Activated CD4-positive, alpha-beta T cell treated with anti-CD3 and anti-CD28 coated beads for 48 hours (primary cell): ENCODE measurements around the gene AP2A2.
"Not testable (repeated sequence)": the region's sequence is repeated elsewhere in the genome, so short reads cannot be mapped to it uniquely, and the experiment has no call there.

Source experiments
- DNase-seq: peaks from one replicate; pipeline ENCODE4 v3.0.0-alpha.2; 2020

AP2A2 gene

GRCh38 chr11:957212-957920 lies 31.7 kb downstream of the AP2A2 start:
- no peak for DNase-seq

- DNase-seq, result no peak
Measured at GRCh38 chr11:958101-958500, 32.4 kb downstream of the AP2A2 start.

GRCh38 chr11:959027-959426 lies 33.4 kb downstream of the AP2A2 start:
- no peak for DNase-seq

- no peak for DNase-seq
Measured at GRCh38 chr11:959608-960007, 33.9 kb downstream of the AP2A2 start.

DNA sequence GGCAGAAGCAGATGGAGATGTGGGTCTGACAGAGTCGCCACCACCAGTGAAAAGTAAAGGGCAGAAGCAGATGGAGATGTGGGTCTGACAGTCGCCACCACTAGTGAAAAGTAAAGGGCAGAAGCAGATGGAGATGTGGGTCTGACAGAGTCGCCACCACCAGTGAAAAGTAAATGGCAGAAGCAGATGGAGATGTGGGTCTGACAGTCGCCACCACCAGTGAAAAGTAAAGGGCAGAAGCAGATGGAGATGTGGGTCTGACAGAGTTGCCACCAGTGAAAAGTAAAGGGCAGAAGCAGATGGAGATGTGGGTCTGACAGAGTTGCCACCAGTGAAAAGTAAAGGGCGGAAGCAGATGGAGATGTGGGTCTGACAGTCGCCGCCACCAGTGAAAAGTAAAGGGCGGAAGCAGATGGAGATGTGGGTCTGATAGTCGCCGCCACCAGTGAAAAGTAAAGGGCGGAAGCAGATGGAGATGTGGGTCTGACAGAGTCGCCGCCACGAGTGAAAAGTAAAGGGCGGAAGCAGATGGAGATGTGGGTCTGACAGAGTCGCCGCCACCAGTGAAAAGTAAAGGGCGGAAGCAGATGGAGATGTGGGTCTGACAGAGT lies 35.7 kb downstream of the AP2A2 start:
- DNase-seq, result not testable (repeated sequence)

GRCh38 chr11:961921-962320 lies 36.3 kb downstream of the AP2A2 start:
- no peak for DNase-seq

DNA sequence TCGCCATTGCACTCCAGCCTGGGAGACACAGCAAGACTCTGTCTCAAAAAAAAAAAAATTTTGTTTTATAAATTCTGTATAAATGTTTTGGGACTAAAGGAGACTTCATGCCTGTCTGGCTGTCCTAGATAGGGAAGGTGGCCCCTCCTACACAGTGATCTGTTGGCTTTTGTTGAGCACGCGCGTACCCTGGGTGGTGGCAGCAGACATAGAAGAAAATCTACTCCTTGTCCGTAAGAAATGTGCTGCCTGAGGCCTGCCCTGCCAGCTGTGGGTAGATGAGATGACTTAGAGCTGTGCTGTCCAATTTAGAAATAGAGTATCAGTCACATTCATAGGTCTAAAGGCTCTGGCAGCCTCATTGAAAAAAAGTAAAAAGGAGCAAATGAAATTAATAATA lies 37.0 kb downstream of the AP2A2 start:
- no peak for DNase-seq

GRCh38 chr11:963852-964251 lies 38.2 kb downstream of the AP2A2 start:
- no peak for DNase-seq

GRCh38 chr11:965206-965775 lies 39.6 kb downstream of the AP2A2 start:
- no peak for DNase-seq

GRCh38 chr11:967995-968751 lies 42.5 kb downstream of the AP2A2 start:
- DNase-seq, result no peak

DNA sequence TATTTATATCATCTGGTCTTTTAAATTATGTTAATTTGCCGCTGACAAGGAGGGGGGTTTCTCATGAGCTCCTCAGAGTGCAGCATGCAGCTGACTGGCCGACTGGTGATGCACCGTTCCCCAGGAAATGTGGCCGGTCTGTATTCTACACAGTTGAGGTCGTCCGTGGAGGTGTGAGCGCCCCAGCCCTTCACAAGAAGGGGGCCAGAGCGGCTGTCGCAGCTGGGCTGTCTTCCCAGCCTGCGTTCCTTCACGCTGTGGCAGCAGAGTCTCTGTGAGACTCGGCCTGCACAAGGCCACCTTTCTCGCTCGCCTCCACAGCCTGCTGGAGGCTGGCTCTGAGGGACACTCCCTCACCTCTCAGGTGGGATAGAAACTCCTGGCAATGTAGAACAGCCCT lies 43.2 kb downstream of the AP2A2 start:
- DNase-seq, result no peak

- no peak for DNase-seq
Measured at GRCh38 chr11:969651-970205, 44.1 kb downstream of the AP2A2 start.

- no peak for DNase-seq
Measured at GRCh38 chr11:970319-970871, 44.7 kb downstream of the AP2A2 start.

GRCh38 chr11:971092-971690 lies 45.5 kb downstream of the AP2A2 start:
- DNase-seq, result no peak

- DNase-seq, result no peak
Measured at GRCh38 chr11:971731-972365, 46.2 kb downstream of the AP2A2 start.

DNA sequence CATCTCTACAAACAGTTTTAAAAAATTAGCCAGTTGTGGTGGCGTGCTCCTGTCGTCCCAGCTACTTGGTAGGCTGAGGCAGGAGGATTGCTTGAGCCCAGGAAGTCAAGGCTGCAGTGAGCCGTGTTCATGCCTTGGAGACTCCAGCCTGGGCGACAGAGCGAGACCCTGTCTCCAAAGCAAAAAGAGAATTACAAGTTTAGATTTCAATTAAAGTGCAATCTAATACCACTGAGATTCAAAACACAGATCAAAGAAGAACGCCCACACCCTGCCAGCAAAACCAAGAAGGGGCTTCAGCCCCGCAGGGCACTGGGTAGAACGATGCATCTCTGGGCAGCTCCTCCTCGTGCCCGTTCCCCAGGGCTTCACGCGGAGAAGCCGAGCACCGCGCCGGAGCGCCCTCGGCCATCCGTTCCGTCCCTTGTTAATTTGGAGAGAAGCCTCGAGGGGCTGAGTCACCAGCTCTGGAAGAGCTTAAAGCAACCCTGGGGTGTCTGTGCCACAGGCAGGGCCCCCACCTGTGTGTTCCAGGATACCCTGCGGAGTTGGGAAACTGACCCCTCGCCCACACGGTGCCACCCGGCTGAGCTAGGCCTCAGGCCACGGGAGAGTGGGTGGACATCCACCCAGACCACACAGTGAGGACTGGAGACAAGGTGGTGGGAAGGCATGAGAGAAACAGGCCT lies 47.0 kb downstream of the AP2A2 start:
- no peak for DNase-seq

GRCh38 chr11:973237-973636 lies 47.6 kb downstream of the AP2A2 start:
- no peak for DNase-seq

GRCh38 chr11:975376-975775 lies 49.7 kb downstream of the AP2A2 start:
- not testable (repeated sequence) for DNase-seq

GRCh38 chr11:975827-976226 lies 50.2 kb downstream of the AP2A2 start:
- peak; percentile 27 for DNase-seq

DNA sequence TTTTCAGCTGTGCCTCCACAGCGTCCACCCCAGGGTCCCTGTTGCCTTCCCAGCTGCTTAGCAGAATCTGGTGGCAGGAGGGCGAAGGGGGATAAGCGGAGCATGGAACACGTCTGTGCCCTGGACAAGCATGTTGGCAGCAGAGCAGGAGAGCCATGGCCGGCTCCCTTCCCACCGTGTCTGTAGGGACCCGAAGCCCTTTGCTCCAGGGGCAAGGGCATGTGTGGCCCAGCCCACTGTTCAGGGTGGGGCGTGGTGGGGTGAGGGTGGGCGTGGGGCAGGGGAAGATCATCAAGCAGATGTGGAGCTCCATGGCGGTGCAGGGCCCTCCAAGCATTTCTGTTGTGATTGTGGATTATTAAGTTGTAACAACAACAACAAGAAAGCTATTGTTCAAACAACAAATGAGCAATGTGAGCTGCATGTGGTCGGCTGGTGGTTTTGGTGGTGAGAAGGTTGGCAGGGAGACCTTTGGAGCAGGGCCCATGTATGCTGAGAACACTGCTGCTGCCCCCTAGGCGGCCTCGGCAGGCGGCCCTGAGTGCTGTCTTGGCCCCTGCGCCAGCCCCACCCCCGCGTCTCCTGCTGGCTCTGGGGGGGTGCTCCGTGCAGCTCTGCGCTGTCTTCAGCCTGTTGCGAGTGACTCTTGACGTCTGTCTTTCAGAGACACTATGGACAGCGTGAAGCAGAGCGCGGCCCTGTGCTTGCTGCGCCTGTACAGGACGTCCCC lies 50.9 kb downstream of the AP2A2 start:
- no peak for DNase-seq
